IMR-90 (cell line): Measurements from ENCODE around the gene ID2. TPM values are rescaled to one million over a fixed set of nuclear protein-coding genes. Genes with fewer than 3 reads are reported as not detected.
A peak's percentile ranks its signal among the peaks of the same experiment; 100 is the strongest.

ENCODE experiments used
- ATAC-seq: fragments of 200-7000 bp; cut with Tn5 transposase; 2 replicates; pipeline ENCODE4 v1.9.1; 2020; ENCODE audit warnings: low read depth, mild to moderate bottlenecking, moderate library complexity
- BruUV-seq: library from RNA; stranded (reverse); fragments of 400-500 nt; replicated peaks from 2 replicates; lab custom pipeline; 2021; lab: Mats Ljungman, UMichigan
- CTCF ChIA-PET: fragments of 300-600 bp; formaldehyde crosslinking; extraction: SDS; loops from one replicate; lab custom pipeline; 2021; ENCODE audit warnings: antibody characterized with exemption; lab: Yijun Ruan, JAX
- POLR2A ChIA-PET: fragments of 300-600 bp; sonication (Branson Sonifier 250); formaldehyde crosslinking; loops from one replicate; lab custom pipeline; 2022; ENCODE audit warnings: antibody characterized with exemption; ENCODE audit not compliant: unreplicated experiment; lab: Charles Lee
- DNase-seq: peaks from one replicate; pipeline ENCODE4 v3.0.0; 2013
- H2AFZ ChIP-seq: replicated peaks from 2 replicates; pipeline ENCODE3; 2013; ENCODE audit warnings: low read length, mild to moderate bottlenecking; ENCODE audit not compliant: poor library complexity
- H2AK5ac ChIP-seq: 2 replicates; pipeline ENCODE4 v1.6.1; 2013; ENCODE audit warnings: low read depth, low read length, inconsistent platforms
- H2AK9ac ChIP-seq: replicated peaks from 2 replicates; pipeline ENCODE3; 2013; ENCODE audit warnings: mild to moderate bottlenecking, low read depth, low read length, moderate library complexity; ENCODE audit not compliant: poor library complexity
- H2BK120ac ChIP-seq: 2 replicates; pipeline ENCODE4 v1.6.1; 2013; ENCODE audit warnings: low read depth, low read length, inconsistent platforms
- H2BK15ac ChIP-seq: 3 replicates; pipeline ENCODE4 v1.6.1; 2013; ENCODE audit warnings: low read depth, low read length, inconsistent platforms
- H2BK20ac ChIP-seq: 2 replicates; pipeline ENCODE4 v1.6.1; 2013; ENCODE audit warnings: low read depth, mild to moderate bottlenecking, inconsistent platforms, low read length, moderate library complexity
- H2BK5ac ChIP-seq: 2 replicates; pipeline ENCODE4 v1.6.1; 2013; ENCODE audit warnings: mild to moderate bottlenecking, low read depth, low read length, inconsistent platforms; ENCODE audit not compliant: poor library complexity, severe bottlenecking
- H3K14ac ChIP-seq: replicated peaks from 2 replicates; pipeline ENCODE4 v1.6.1; 2013; ENCODE audit warnings: low read depth, low read length, inconsistent platforms
- H3K18ac ChIP-seq: 2 replicates; pipeline ENCODE4 v1.6.1; 2013; ENCODE audit warnings: low read depth, low read length, control low read depth
- H3K23ac ChIP-seq: 2 replicates; pipeline ENCODE4 v1.6.1; 2013; ENCODE audit warnings: low read depth, low read length, inconsistent platforms
- H3K27ac ChIP-seq: 2 replicates; pipeline ENCODE4 v1.5.1; 2013; ENCODE audit warnings: mild to moderate bottlenecking, control low read depth, low read length; ENCODE audit not compliant: insufficient read depth
- H3K27me3 ChIP-seq: 2 replicates; pipeline ENCODE4 v1.6.1; 2013; ENCODE audit warnings: low read length; ENCODE audit not compliant: control insufficient read depth, insufficient read depth
- H3K36me3 ChIP-seq: 2 replicates; pipeline ENCODE4 v1.6.1; 2013; ENCODE audit warnings: low read length, mixed read lengths; ENCODE audit not compliant: control insufficient read depth, insufficient read depth
- H3K4ac ChIP-seq: 2 replicates; pipeline ENCODE4 v1.6.1; 2013; ENCODE audit warnings: low read depth, low read length, inconsistent platforms
- H3K4me1 ChIP-seq: 2 replicates; pipeline ENCODE4 v1.6.1; 2013; ENCODE audit warnings: low read length, mixed read lengths; ENCODE audit not compliant: control insufficient read depth, insufficient read depth
- H3K4me2 ChIP-seq: 2 replicates; pipeline ENCODE4 v1.6.1; 2013; ENCODE audit warnings: low read depth, mild to moderate bottlenecking, control low read depth, low read length, moderate library complexity
- H3K4me3 ChIP-seq: 2 replicates; pipeline ENCODE4 v1.5.1; 2013; ENCODE audit warnings: low read depth, mild to moderate bottlenecking, control low read depth, low read length, moderate library complexity; ENCODE audit not compliant: insufficient read depth
- H3K56ac ChIP-seq: 2 replicates; pipeline ENCODE4 v1.6.1; 2013; ENCODE audit warnings: low read length, inconsistent platforms; ENCODE audit not compliant: insufficient read depth; ENCODE audit errors: extremely low read depth
- H3K79me1 ChIP-seq, 2 experiments: 2 replicates each; pipeline ENCODE4 v1.6.1; 2013; ENCODE audit warnings: low read length in 2 of 2, inconsistent platforms in 1 of 2, low read depth in 1 of 2
- H3K9ac ChIP-seq: 2 replicates; pipeline ENCODE4 v1.6.1; 2013; ENCODE audit warnings: low read depth, low read length, control low read depth
- H3K9me1 ChIP-seq: 2 replicates; pipeline ENCODE4 v1.6.1; 2013; ENCODE audit warnings: low read length, inconsistent platforms; ENCODE audit not compliant: insufficient read depth
- H3K9me3 ChIP-seq: 2 replicates; pipeline ENCODE4 v1.6.1; 2013; ENCODE audit warnings: low read length; ENCODE audit not compliant: control insufficient read depth, insufficient read depth
- H4K20me1 ChIP-seq: 2 replicates; pipeline ENCODE4 v1.6.1; 2013; ENCODE audit warnings: low read length, inconsistent platforms; ENCODE audit not compliant: insufficient read depth
- H4K5ac ChIP-seq: 2 replicates; pipeline ENCODE4 v1.6.1; 2013; ENCODE audit warnings: mild to moderate bottlenecking, low read depth, low read length, control low read depth
- H4K8ac ChIP-seq, 2 experiments: 2 replicates each; pipeline ENCODE4 v1.6.1; 2013; ENCODE audit warnings: low read depth in 2 of 2, low read length in 2 of 2, control low read depth in 1 of 2, inconsistent platforms in 1 of 2
- H4K91ac ChIP-seq: 2 replicates; pipeline ENCODE4 v1.6.1; 2013; ENCODE audit warnings: low read depth, low read length, inconsistent platforms; ENCODE audit not compliant: insufficient read depth
- CTCF ChIP-seq: conservative IDR thresholded peaks from 2 replicates; pipeline ENCODE4 v1.5.1; 2012; ENCODE audit warnings: mild to moderate bottlenecking, low read depth, low read length, improper control_type of control experiment
- RCOR1 ChIP-seq: IDR thresholded peaks from 2 replicates; pipeline ENCODE4 v1.6.1; 2012; ENCODE audit warnings: mild to moderate bottlenecking, low read length, improper control_type of control experiment; ENCODE audit not compliant: insufficient replicate concordance
- SMC3 ChIP-seq: fragments of 150-350 bp; IDR thresholded peaks from 2 replicates; pipeline ENCODE4 v1.6.1; 2016; ENCODE audit warnings: low read depth, mild to moderate bottlenecking, antibody characterized with exemption, low read length, moderate library complexity
- WGBS, 2 experiments: methylation state at CpG; one replicate each; pipeline versions ENCODE4 v1.1.5 to v1.1.7; 2013; ENCODE audit warnings: missing lambda C conversion rate in 2 of 2; ENCODE audit not compliant: insufficient read length in 1 of 2; ENCODE audit errors: extremely low coverage in 2 of 2; 5-methylcytosine and 5-hydroxymethylcytosine counted together
- dilution Hi-C: fragments of 300-500 bp; cut with HindIII; formaldehyde crosslinking; loops from one replicate; pipeline ENCODE4 v1.14.3; 2018; ENCODE audit warnings: low sequenced_read_pairs; ENCODE audit not compliant: unreplicated experiment
- in situ Hi-C: fragments of 300-500 bp; cut with MboI; formaldehyde crosslinking; loops from 3 replicates; pipeline ENCODE4 v1.14.3; 2019; ENCODE audit warnings: low sequenced_read_pairs, inconsistent platforms, mixed read lengths
- intact Hi-C: fragments of 100-400 bp; cut with micrococcal nuclease; formaldehyde crosslinking; loops from 2 replicates; pipeline ENCODE4 v1.10.0; 2022
- polyA plus RNA-seq, 3 experiments: library from polyadenylated mRNA; depleted of rRNA; stranded (reverse); fragments of >200 nt; gene quantifications; 2 replicates each; pipeline ENCODE4 v1.2.3, GENCODE V29; 2012; ENCODE audit warnings: low replicate concordance in 1 of 3
- total RNA-seq: library from RNA; depleted of rRNA; stranded (reverse); fragments of >200 nt; gene quantifications from 2 replicates; pipeline ENCODE4 v1.2.3, GENCODE V29; 2012

The ID2 gene
- total and polyA plus RNA-seq, 2 of the 4 experiments (the other 2 are of a cell fraction): 264 to 389 TPM

- Histone ChIP-seq H3K4me2 (peak overlapping the region; percentile 74), H4K8ac (no peak overlapping the region), H3K56ac (no peak overlapping the region), H3K18ac (no peak overlapping the region), H4K20me1 (no peaks in the 10 kb centered on the region), H3K9me1 (no peaks in the 10 kb centered on the region), H3K4ac (no peak overlapping the region), H2BK120ac (no peak overlapping the region), H3K36me3 (no peaks in the 10 kb centered on the region), H2AK5ac (no peak overlapping the region), H3K27ac (no peak overlapping the region), H3K79me1 (no peaks in the 10 kb centered on the region), H3K27me3 (peaks cover 4% of the 10 kb centered on the region; the same call in 1 of the 2 replicates), H2BK20ac (no peak overlapping the region), H4K5ac (no peak overlapping the region; the same call in 1 of the 2 replicates), H4K91ac (no peak overlapping the region), H2BK15ac (no peak overlapping the region), H3K4me1 (no peaks in the 10 kb centered on the region), H2BK5ac (no peak overlapping the region), H3K14ac (no peak overlapping the region), H3K9me3 (no peaks in the 10 kb centered on the region), H3K23ac (no peak overlapping the region), H2AFZ (peak overlapping the region; percentile 86), H3K9ac (no peak overlapping the region; the same call in 1 of the 2 replicates), H3K4me3 (no peak overlapping the region; the same call in 1 of the 2 replicates), H2AK9ac (no peak overlapping the region)
- no peak for TF ChIP-seq RCOR1
- peak; percentile 30 for TF ChIP-seq SMC3
- TF ChIP-seq CTCF: peak; percentile 48
- 38% methylated on average over 17 of the region's 30 CpGs; no CpG with 5 or more reads in 1 of the 2 experiments for WGBS, 2 experiments
- no TSS peak for BruUV-seq
- DNase-seq (no peak), ATAC-seq (peak; percentile 89)
- intact Hi-C loops (loop anchor here (1.0 kb wide), 1 partner anchor 68 kb away; no protein-coding TSS in a partner anchor), in situ Hi-C loops (loop anchor here (25.0 kb wide), 3 partner anchors 531 to 1581 kb away; no protein-coding TSS in a partner anchor), dilution Hi-C loops (no loop called here)
- ChIA-PET POLR2A (no interaction called here), CTCF (interaction anchor here (0.6 to 1.0 kb wide), 2 partner anchors 66 to 1287 kb away, joined by 3 read pairs; no protein-coding TSS in a partner anchor)
These were observed 11.4 kb downstream of the ID2 start for GRCh38 chr2:8693157-8693821.
